GM12892 (cell line): ENCODE data around the gene SNAP25. TPM values are rescaled to one million over a fixed set of nuclear protein-coding genes. Genes with fewer than 3 reads are reported as not detected.

Experiments used
- DNase-seq: peaks from one replicate; pipeline ENCODE4 v3.0.0; 2011; ENCODE audit not compliant: insufficient read length
- FAIRE-seq: peaks from 2 replicates; lab custom pipeline; 2011; peaks lifted over from hg19 to GRCh38; lab: Jason Lieb, UNC
- POLR2A ChIP-seq: IDR thresholded peaks from 2 replicates; pipeline ENCODE4 v1.6.1; 2011; ENCODE audit warnings: low read depth, low read length, control low read depth
- POLR2AphosphoS5 ChIP-seq: IDR thresholded peaks from 2 replicates; pipeline ENCODE4 v1.6.1; 2011; ENCODE audit warnings: low read depth, low read length, control low read depth
- TAF1 ChIP-seq: IDR thresholded peaks from 2 replicates; pipeline ENCODE4 v1.6.1; 2011; ENCODE audit warnings: low read depth, mild to moderate bottlenecking, control low read depth, low read length, borderline replicate concordance
- polyA plus RNA-seq: library from polyadenylated mRNA; unstranded; fragments of >200 nt; gene quantifications from one replicate; pipeline ENCODE4 v1.2.1, GENCODE V29; 2012; ENCODE audit warnings: missing spikeins, inconsistent platforms; ENCODE audit not compliant: missing spikeins

The SNAP25 gene
- not detected for polyA plus RNA-seq

- FAIRE-seq (no peak), DNase-seq (no peak)
- TF ChIP-seq POLR2A (no peak), TAF1 (no peak), POLR2AphosphoS5 (no peak)
These were observed at the start of gene SNAP25 for GRCh38 chr20:10218536-10219451. SNAP25 (plus strand) TSS chr20:10218830; CDS start chr20:10275492, 56,662 bp downstream.

GRCh38 chr20:10169752-10170151 lies 48.9 kb upstream of the SNAP25 start:
- no peak for DNase-seq
- no peak for TF ChIP-seq POLR2AphosphoS5
- TF ChIP-seq TAF1: no peak
- TF ChIP-seq POLR2A: no peak
- no peak for FAIRE-seq

GRCh38 chr20:10170261-10170660 lies 48.4 kb upstream of the SNAP25 start:
- TF ChIP-seq TAF1: no peak
- no peak for TF ChIP-seq POLR2AphosphoS5
- DNase-seq (no peak), FAIRE-seq (no peak)

GRCh38 chr20:10171864-10172751 lies 46.5 kb upstream of the SNAP25 start:
- FAIRE-seq (no peak), DNase-seq (no peak)
- TF ChIP-seq TAF1: no peak
- TF ChIP-seq POLR2A: no peak
- TF ChIP-seq POLR2AphosphoS5: no peak

- TF ChIP-seq TAF1: no peak
- no peak for TF ChIP-seq POLR2A
- no peak for TF ChIP-seq POLR2AphosphoS5
- no peak for DNase-seq
- FAIRE-seq: no peak
These were observed 45.5 kb upstream of the SNAP25 start for GRCh38 chr20:10172998-10173655.

- no peak for TF ChIP-seq TAF1
- TF ChIP-seq POLR2A: no peak
- TF ChIP-seq POLR2AphosphoS5: no peak
- no peak for FAIRE-seq
- no peak for DNase-seq
These were observed 44.2 kb upstream of the SNAP25 start for GRCh38 chr20:10174400-10174799.

- FAIRE-seq (no peak), DNase-seq (no peak)
- TF ChIP-seq POLR2A: no peak
- TF ChIP-seq POLR2AphosphoS5: no peak
- TF ChIP-seq TAF1: no peak
These were observed 41.3 kb upstream of the SNAP25 start for GRCh38 chr20:10177326-10177725.

- DNase-seq (no peak), FAIRE-seq (no peak)
- no peak for TF ChIP-seq POLR2A
- no peak for TF ChIP-seq POLR2AphosphoS5
- no peak for TF ChIP-seq TAF1
These were observed 40.5 kb upstream of the SNAP25 start for GRCh38 chr20:10178091-10178490.

GRCh38 chr20:10178727-10179313 lies 39.8 kb upstream of the SNAP25 start:
- TF ChIP-seq POLR2A (no peak), POLR2AphosphoS5 (no peak), TAF1 (no peak)
- DNase-seq: no peak
- no peak for FAIRE-seq

- TF ChIP-seq POLR2A (no peak), POLR2AphosphoS5 (no peak), TAF1 (no peak)
- FAIRE-seq (no peak), DNase-seq (no peak)
These were observed 38.9 kb upstream of the SNAP25 start for GRCh38 chr20:10179574-10180298.
